Measurements from ENCODE around the gene DOCK3. TPM values are rescaled to one million over a fixed set of nuclear protein-coding genes. Genes with fewer than 3 reads are reported as not detected.

Gene DOCK3
- total RNA-seq, 1 donor from 2014 or later = 1.3 TPM

GRCh38 chr3:51311055-51311454 lies 636.3 kb downstream of the DOCK3 start:
- no peak for DNase-seq (ENCODE audit: low spot score)

GRCh38 chr3:51328206-51328605 lies 653.5 kb downstream of the DOCK3 start:
- DNase-seq (ENCODE audit: low spot score) = no peak

- no peak for DNase-seq (ENCODE audit: low spot score)
These were observed 655.3 kb downstream of the DOCK3 start for GRCh38 chr3:51330046-51330445.

- no peak for DNase-seq (ENCODE audit: low spot score)
These were observed 657.4 kb downstream of the DOCK3 start for GRCh38 chr3:51332156-51332555.

- DNase-seq (ENCODE audit: low spot score) = no peak
These were observed 658.3 kb downstream of the DOCK3 start for GRCh38 chr3:51333021-51333420.

- DNase-seq (ENCODE audit: low spot score) = no peak
These were observed 661.5 kb downstream of the DOCK3 start for GRCh38 chr3:51336261-51336660.

- no peak for DNase-seq (ENCODE audit: low spot score)
These were observed 662.9 kb downstream of the DOCK3 start for GRCh38 chr3:51337666-51338065.

GRCh38 chr3:51338632-51339031 lies 663.9 kb downstream of the DOCK3 start:
- no peak for DNase-seq (ENCODE audit: low spot score)

GRCh38 chr3:51340013-51340829 lies 665.5 kb downstream of the DOCK3 start:
- DNase-seq (ENCODE audit: low spot score) = peak; percentile 16

- DNase-seq (ENCODE audit: low spot score) = no peak
These were observed 666.4 kb downstream of the DOCK3 start for GRCh38 chr3:51340989-51341636.

GRCh38 chr3:51343918-51344687 lies 669.4 kb downstream of the DOCK3 start:
- no peak for DNase-seq (ENCODE audit: low spot score)

GRCh38 chr3:51350751-51351150 lies 676.0 kb downstream of the DOCK3 start:
- no peak for DNase-seq (ENCODE audit: low spot score)

- no peak for DNase-seq (ENCODE audit: low spot score)
These were observed 678.4 kb downstream of the DOCK3 start for GRCh38 chr3:51353131-51353530.

GRCh38 chr3:51353691-51354090 lies 679.0 kb downstream of the DOCK3 start:
- no peak for DNase-seq (ENCODE audit: low spot score)

- no peak for DNase-seq (ENCODE audit: low spot score)
These were observed 679.4 kb downstream of the DOCK3 start for GRCh38 chr3:51354172-51354571.

GRCh38 chr3:51354731-51355615 lies 680.2 kb downstream of the DOCK3 start:
- DNase-seq (ENCODE audit: low spot score) = no peak

GRCh38 chr3:51355891-51356578 lies 681.3 kb downstream of the DOCK3 start:
- DNase-seq (ENCODE audit: low spot score) = no peak

- no peak for DNase-seq (ENCODE audit: low spot score)
These were observed 683.1 kb downstream of the DOCK3 start for GRCh38 chr3:51357856-51358255.

- DNase-seq (ENCODE audit: low spot score) = no peak
These were observed 684.3 kb downstream of the DOCK3 start for GRCh38 chr3:51358981-51359380.

GRCh38 chr3:51360806-51361205 lies 686.1 kb downstream of the DOCK3 start:
- no peak for DNase-seq (ENCODE audit: low spot score)

GRCh38 chr3:51361746-51362145 lies 687.0 kb downstream of the DOCK3 start:
- no peak for DNase-seq (ENCODE audit: low spot score)

All from mucosa of gallbladder (tissue), 1 donor.